Epithelial cell of proximal tubule (primary cell): ENCODE results near the gene FNDC5. TPM values are rescaled to one million over a fixed set of nuclear protein-coding genes. Genes with fewer than 3 reads are reported as not detected.

ENCODE experiments used
- DNase-seq: peaks from one replicate; pipeline ENCODE4 v3.0.0-alpha.2; 2011; ENCODE audit warnings: low read depth
- H3K4me3 ChIP-seq: 2 replicates; pipeline ENCODE4 v1.5.1; 2011; ENCODE audit warnings: low read depth, mild to moderate bottlenecking, low read length
- CTCF ChIP-seq: conservative IDR thresholded peaks from 2 replicates; pipeline ENCODE4 v1.5.1; 2012; ENCODE audit warnings: low read depth, mild to moderate bottlenecking, low read length
- total RNA-seq: library from RNA; depleted of rRNA; stranded (reverse); fragments of >200 nt; gene quantifications from 2 replicates; pipeline ENCODE4 v1.2.3, GENCODE V29; 2015

Gene FNDC5
- total RNA-seq, 1 donor from 2014 or later, result not detected

DNA sequence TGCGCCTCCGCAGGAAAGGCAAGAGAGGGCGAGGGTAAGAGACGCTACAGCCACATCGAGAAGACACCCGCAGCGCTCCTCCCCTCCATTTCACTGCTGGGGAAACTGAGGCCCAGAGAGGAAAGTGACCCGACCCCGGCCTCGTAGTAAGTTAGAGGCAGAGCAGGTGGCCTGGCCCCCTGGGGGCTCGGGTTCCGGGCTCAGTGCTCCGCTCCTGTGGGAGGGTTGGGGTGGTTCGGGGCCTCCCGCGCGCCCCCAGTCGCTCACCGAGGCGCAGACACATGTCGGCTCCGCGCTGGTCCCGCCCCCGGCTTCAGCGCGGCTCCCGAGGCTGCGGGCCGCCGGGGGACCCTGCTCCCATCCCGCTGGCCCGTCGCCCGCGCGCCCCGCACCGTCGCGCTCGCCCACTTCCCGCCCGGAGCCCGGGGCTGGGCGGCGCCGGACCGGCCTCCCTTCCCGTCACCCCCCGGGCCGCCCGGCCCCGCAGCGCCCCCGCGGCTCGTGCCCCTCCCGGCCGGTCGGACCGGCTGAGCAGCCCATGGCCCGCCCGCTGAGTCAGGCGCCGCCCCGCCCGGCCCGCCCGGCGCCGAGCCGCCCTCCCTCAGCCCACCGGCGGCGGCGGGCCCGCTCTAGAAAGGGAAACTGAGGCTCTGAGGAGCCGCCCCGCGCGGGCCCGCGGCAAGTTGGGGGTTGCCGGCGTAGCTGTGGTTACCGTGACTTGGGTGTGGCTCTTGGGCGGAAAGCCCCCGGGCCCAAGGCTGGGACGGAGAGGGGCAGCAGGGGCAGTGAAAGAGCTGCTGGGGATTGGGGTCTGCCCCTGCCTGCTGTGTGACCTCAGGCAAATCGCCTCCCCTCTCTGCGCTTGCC, 30.5 kb upstream of the FNDC5 start, which contains the start of gene TMEM54:
Gene TMEM54 (minus strand): TSS at position 434 of the 867 bp plus-strand sequence. CDS start 151 bp downstream, at position 283.
- no peak for TF ChIP-seq CTCF
- peak within 1 kb of the TSS; percentile 76 for H3K4me3 ChIP-seq
- no peak for DNase-seq

- no peak for DNase-seq
- H3K4me3 ChIP-seq, result peak overlapping the region; percentile 76
- TF ChIP-seq CTCF, result no peak
Measured at GRCh38 chr1:32900371-32900955, 29.8 kb upstream of the FNDC5 start.

DNA sequence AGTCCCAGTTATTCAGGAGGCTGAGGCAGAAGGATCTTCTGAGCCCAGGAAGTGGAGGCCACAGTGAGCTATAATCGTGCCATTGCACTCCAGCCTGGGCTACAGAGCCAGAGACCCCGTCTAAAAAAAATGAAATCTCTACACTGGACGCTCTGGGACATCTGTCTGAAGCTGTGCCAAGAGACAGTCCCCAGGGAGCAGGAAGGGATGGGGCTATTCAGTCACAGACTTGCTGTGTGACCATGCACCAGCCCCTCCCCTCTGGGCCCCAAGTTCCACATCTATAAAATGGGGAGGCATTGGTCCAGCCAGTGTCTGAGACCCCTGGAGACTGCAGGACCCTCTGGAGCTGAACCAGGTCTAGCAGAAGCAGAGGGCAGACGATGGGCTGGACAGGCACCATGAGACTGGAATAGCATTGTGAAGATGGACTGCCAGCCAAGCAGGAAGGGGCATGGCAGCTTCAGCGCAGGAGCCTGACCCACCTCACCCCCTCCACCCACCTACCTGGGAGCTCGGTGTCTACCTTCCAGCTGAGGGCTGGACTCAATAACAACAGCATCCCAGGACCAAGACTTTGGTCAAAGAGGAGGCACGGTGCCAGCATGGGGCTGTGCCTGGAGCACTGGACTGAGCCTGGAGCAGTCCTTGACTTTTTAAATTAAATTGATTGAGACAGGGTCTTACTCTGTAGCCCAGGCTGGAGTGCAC, 29.0 kb upstream of the FNDC5 start:
- no peak for DNase-seq
- no peak for TF ChIP-seq CTCF
- no peak overlapping the region for H3K4me3 ChIP-seq

GRCh38 chr1:32898958-32899357, 28.2 kb upstream of the FNDC5 start:
- no peak for DNase-seq
- no peak for TF ChIP-seq CTCF
- no peak overlapping the region for H3K4me3 ChIP-seq

- no peak for TF ChIP-seq CTCF
- no peak for DNase-seq
- H3K4me3 ChIP-seq, result no peak overlapping the region
Measured at GRCh38 chr1:32898056-32898455, 27.3 kb upstream of the FNDC5 start.

GRCh38 chr1:32897082-32898049, 26.7 kb upstream of the FNDC5 start:
- TF ChIP-seq CTCF, result no peak
- DNase-seq, result no peak
- no peak overlapping the region for H3K4me3 ChIP-seq
